ENCODE data around the gene LRIT1. TPM values are rescaled to one million over a fixed set of nuclear protein-coding genes. Genes with fewer than 3 reads are reported as not detected.

LRIT1 gene
- total RNA-seq, 1 experiment from 2014 or later = not detected

- ChIA-PET RAD21 (ENCODE audit: low non-redundant PET in 1 of 2, low total read pairs in 2 of 2, uncharacterized antibody in 2 of 2, unreplicated experiment in 2 of 2) (no interaction called here), CTCF (interaction anchor here (0.9 to 1.4 kb wide), 3 partner anchors 64 to 152 kb away, joined by 3 read pairs; no protein-coding TSS in a partner anchor), POLR2A (no interaction called here)
- Histone ChIP-seq H3K9ac (ENCODE audit: low read length) (no peak overlapping the region), H2AFZ (ENCODE audit: low read depth, low read length, poor library complexity, severe bottlenecking) (no peak overlapping the region), H4K20me1 (ENCODE audit: insufficient read depth) (no peaks in the 10 kb centered on the region), H3K27me3 (ENCODE audit: insufficient read depth, low read length) (peaks cover 13% of the 10 kb centered on the region), H3K4me3 (replicated peaks in 1 of 2; ENCODE audit: low read depth in 1 of 2, low read length in 2 of 2) (no peak overlapping the region), H3K9me2 (ENCODE audit: insufficient read depth) (no peaks in the 10 kb centered on the region), H3K9me3 (ENCODE audit: control insufficient read depth in 1 of 2, insufficient read depth in 1 of 2, low read depth in 1 of 2, low read length in 2 of 2) (no peaks in the 10 kb centered on the region), H3K36me3 (ENCODE audit: control insufficient read depth in 1 of 2, insufficient read depth in 2 of 2, low read length in 2 of 2) (no peaks in the 10 kb centered on the region), H3K27ac (ENCODE audit: low read depth, low read length) (no peak overlapping the region), H3K4me2 (ENCODE audit: low read length) (no peak overlapping the region), H3K79me2 (ENCODE audit: insufficient read depth, low read length) (no peaks in the 10 kb centered on the region), H3K4me1 (ENCODE audit: control insufficient read depth in 1 of 2, insufficient read depth in 2 of 2, low read length in 2 of 2) (no peaks in the 10 kb centered on the region)
- no peak for ATAC-seq
- DNase-seq (ENCODE audit: low read depth, low spot score) = no peak
- TF ChIP-seq SIN3A (IDR thresholded peaks at IDR 0.05; ENCODE audit: low read depth) = no peak
- no peak for TF ChIP-seq ELF1 (IDR thresholded peaks at IDR 0.05; ENCODE audit: borderline replicate concordance, low read depth)
- no peak for TF ChIP-seq CTCF (IDR thresholded peaks at IDR 0.05 in 2 of 3, conservative IDR thresholded peaks at IDR 0.05 in 1 of 3; ENCODE audit: borderline replicate concordance in 1 of 3, insufficient read depth in 1 of 3, low read depth in 2 of 3, low read length in 2 of 3)
- TF ChIP-seq EZH2 (IDR thresholded peaks at IDR 0.05) = no peak
- TF ChIP-seq, protein P1, sequence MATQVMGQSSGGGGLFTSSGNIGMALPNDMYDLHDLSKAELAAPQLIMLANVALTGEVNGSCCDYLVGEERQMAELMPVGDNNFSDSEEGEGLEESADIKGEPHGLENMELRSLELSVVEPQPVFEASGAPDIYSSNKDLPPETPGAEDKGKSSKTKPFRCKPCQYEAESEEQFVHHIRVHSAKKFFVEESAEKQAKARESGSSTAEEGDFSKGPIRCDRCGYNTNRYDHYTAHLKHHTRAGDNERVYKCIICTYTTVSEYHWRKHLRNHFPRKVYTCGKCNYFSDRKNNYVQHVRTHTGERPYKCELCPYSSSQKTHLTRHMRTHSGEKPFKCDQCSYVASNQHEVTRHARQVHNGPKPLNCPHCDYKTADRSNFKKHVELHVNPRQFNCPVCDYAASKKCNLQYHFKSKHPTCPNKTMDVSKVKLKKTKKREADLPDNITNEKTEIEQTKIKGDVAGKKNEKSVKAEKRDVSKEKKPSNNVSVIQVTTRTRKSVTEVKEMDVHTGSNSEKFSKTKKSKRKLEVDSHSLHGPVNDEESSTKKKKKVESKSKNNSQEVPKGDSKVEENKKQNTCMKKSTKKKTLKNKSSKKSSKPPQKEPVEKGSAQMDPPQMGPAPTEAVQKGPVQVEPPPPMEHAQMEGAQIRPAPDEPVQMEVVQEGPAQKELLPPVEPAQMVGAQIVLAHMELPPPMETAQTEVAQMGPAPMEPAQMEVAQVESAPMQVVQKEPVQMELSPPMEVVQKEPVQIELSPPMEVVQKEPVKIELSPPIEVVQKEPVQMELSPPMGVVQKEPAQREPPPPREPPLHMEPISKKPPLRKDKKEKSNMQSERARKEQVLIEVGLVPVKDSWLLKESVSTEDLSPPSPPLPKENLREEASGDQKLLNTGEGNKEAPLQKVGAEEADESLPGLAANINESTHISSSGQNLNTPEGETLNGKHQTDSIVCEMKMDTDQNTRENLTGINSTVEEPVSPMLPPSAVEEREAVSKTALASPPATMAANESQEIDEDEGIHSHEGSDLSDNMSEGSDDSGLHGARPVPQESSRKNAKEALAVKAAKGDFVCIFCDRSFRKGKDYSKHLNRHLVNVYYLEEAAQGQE (IDR thresholded peaks at IDR 0.05; ENCODE audit: low read depth) = no peak
- TF ChIP-seq JUND (IDR thresholded peaks at IDR 0.05) = no peak
- no peak for TF ChIP-seq TCF7L2 (IDR thresholded peaks at IDR 0.05; ENCODE audit: borderline replicate concordance, extremely low read depth, insufficient read depth, insufficient read length)
- TF ChIP-seq EGR1 (IDR thresholded peaks at IDR 0.05; ENCODE audit: low read depth) = no peak
- TF ChIP-seq ZFX (IDR thresholded peaks at IDR 0.05) = no peak
- TF ChIP-seq RAD21 (IDR thresholded peaks at IDR 0.05; ENCODE audit: low read depth) = no peak
- BruUV-seq (replicated peaks) = no TSS peak
- intact Hi-C loops (cut with micrococcal nuclease) = no loop called here
Observed at GRCh38 chr10:84212014-84212413, 29.3 kb downstream of the LRIT1 start.

Measured in HCT116 (cell line).